Fibroblast of skin of abdomen (primary cell): ENCODE data around the gene ABCA1.
A peak's percentile ranks its signal among the peaks of the same experiment; 100 is the strongest.
"Not testable (repeated sequence)": the region's sequence is repeated elsewhere in the genome, so short reads cannot be mapped to it uniquely, and the experiment has no call there.

ENCODE experiments used
- DNase-seq: peaks from one replicate; pipeline ENCODE4 v3.0.0-alpha.2; 2013

Gene ABCA1

GRCh38 chr9:104787306-104788015, 140.5 kb downstream of the ABCA1 start:
- DNase-seq, result no peak

GRCh38 chr9:104786293-104786692, 141.7 kb downstream of the ABCA1 start:
- no peak for DNase-seq

DNA sequence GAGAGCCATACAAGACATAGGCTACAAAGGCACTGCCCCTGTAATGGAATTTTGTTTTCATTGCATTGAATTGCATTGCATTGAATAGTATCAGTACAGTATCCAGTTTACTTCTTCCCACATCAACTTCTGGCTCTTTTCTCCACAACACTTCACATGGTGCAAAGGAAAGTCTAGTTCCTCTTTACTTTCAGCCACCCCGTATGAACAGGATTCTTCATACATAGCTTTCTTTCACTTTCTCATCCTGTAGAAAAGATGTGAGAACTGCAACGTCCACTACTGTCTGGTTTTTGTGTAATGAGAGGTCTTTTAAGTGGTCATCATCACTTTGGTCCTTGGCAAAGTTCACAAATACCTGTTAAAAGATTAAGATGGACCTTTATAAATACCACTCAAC, 143.9 kb downstream of the ABCA1 start:
- DNase-seq, result no peak

GRCh38 chr9:104783588-104783987, 144.4 kb downstream of the ABCA1 start:
- DNase-seq, result no peak

GRCh38 chr9:104780796-104781395, 147.1 kb downstream of the ABCA1 start:
- DNase-seq, result peak; percentile 36

- no peak for DNase-seq
Observed at GRCh38 chr9:104779946-104780535, 147.9 kb downstream of the ABCA1 start.

- DNase-seq, result no peak
Observed at GRCh38 chr9:104779334-104779733, 148.6 kb downstream of the ABCA1 start.

DNA sequence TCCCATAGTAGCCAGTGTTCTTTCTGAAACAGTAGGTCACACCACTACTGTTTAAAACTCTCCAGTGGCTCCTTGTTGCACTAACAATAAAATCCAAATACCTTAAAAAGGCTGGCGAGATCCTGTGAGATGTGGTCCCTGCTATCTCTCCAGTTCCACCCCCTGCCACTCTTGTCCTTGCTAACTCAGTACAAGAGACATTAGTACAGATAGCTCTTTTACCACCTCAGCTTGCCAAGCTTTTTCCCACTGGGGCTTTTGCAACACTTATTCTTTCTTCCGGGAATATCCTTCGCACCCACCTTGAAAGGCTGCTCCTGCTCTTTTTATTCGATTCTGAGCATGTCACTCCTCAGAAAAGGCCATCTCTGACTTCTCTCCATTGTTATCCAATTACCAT, 149.2 kb downstream of the ABCA1 start:
- no peak for DNase-seq

DNA sequence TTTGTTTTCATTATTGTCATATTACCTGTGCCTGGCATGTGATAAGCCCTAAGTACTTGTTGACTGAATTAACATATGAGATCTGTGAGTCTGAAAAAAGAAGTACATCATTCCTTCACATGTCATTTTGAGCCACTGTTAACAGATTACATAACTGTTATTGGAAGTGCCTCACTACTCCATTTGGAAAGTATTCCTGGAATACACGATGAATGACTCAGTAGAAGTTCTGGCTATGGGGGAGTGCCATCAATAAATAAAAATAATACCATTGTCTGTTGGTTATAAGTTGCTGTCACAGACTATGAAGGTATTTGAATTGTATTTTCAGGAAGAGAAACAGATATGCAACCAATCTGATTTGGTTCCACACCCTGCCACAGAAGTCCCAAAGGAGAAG, 151.2 kb downstream of the ABCA1 start:
- peak; percentile 48 for DNase-seq

DNA sequence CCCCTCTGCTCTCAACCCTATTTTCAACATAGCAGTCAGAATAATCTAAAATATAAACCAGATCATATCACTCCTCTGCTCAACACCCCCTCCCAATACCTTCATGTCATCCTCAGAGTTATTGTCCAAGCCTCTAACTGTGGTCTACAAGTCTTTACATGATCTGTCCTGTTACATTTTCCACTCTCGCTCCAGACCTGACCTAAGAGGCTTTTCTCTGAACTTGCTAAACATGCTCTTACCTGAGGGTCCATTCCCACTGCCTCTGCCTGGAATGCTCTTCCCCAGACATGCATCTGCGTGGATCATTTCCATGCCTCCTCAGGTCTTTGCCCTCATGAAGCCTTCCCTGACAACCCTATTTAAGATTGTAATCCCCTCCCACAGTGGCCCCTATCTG, 152.0 kb downstream of the ABCA1 start:
- DNase-seq, result no peak

GRCh38 chr9:104775574-104775936, 152.4 kb downstream of the ABCA1 start:
- DNase-seq, result no peak

- no peak for DNase-seq
Observed at GRCh38 chr9:104774831-104775573, 153.0 kb downstream of the ABCA1 start.

GRCh38 chr9:104774132-104774531, 153.8 kb downstream of the ABCA1 start:
- peak; percentile 21 for DNase-seq

GRCh38 chr9:104772714-104773510, 155.0 kb downstream of the ABCA1 start:
- no peak for DNase-seq

DNA sequence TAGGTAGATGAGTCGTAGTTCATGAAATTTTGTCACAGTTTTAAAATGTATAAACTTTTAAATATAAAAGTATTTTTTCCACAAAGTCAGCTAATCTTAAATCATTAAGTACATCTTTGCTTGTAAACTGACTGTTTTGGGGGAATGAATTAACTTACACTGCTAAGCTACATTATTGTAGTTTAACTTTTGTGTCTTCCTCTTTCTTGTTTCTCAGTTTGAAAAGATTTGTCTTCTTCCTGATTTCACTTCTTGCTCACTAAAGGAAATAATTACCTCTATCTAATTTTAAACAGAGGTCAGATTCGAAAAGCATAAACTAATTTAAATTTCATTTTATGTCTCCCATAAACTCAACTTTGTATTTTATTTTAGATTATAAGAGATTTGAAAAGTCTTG, 158.3 kb downstream of the ABCA1 start:
- no peak for DNase-seq

DNA sequence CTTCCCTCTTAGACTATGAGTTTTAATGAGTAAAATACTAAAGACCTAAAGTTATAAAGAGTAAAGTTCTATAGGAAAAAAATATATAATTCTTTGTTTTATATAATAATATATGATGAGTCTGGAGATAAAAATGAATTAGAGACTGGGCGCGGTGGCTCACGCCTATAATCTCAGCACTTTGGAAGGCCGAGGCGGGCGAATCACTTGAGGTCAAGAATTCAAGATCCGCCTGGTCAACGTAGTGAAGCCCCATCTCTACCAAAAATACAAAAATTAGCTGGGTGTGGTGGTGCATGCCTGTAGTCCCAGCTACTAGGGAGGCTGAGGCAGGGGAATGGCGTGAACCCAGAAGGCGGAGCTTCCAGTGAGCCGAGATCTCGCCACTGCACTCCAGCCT, 158.9 kb downstream of the ABCA1 start:
- not testable (repeated sequence) for DNase-seq

DNA sequence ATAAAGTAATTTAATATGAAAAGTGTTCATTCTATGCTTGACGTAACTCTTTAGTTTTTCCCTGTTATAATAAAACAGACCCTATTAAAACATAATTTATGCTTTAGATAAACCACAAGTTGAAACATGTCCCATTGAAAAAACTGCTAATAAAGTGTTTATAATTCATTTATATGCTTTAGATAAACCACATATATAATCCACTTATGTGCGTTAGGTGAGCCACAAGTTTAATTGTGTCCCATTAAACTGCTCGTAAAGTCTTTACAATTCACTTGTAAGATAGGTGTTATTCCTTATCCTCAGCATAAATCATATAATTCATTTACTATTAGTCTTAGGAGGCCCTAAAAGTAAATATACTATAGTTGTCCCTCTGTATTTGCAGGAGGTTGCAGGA, 160.4 kb downstream of the ABCA1 start:
- DNase-seq, result no peak

GRCh38 chr9:104766025-104766424, 161.9 kb downstream of the ABCA1 start:
- no peak for DNase-seq

DNA sequence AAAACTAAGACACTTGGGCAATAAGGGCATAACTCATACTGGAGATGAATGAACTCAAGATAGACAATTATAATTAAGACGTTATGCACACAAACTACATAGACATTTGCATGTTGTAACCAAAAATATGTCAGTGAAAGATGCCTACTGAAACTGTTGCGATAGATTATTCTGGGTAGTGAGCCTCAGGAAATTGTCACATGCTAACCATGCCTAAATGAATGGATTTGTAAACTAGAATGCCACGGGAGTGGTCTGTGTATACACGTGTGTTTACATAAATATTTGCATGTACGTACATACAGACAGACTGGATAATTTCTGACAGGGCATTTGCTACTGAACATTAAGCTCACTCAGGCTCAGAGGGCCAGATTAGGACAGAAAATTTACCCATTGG, 162.8 kb downstream of the ABCA1 start:
- no peak for DNase-seq

GRCh38 chr9:104758974-104759373, 169.0 kb downstream of the ABCA1 start:
- DNase-seq, result no peak

- no peak for DNase-seq
Observed at GRCh38 chr9:104750185-104750767, 177.7 kb downstream of the ABCA1 start.

- peak; percentile 18 for DNase-seq
Observed at GRCh38 chr9:104748359-104749031, 179.5 kb downstream of the ABCA1 start.
